Smooth muscle cell (in vitro differentiated cells): ENCODE results near the gene UBR4. TPM values are rescaled to one million over a fixed set of nuclear protein-coding genes. Genes with fewer than 3 reads are reported as not detected.

Experiments
- DNase-seq: peaks from one replicate; lab custom pipeline; 2025; ENCODE audit not compliant: unreplicated experiment; lab: John Stamatoyannopoulos, UW
- H2AFZ ChIP-seq: fragments of 200-600 bp; sonication (generic); 2 replicates; pipeline ENCODE4 v1.6.0; 2016; ENCODE audit warnings: antibody characterized with exemption, low read depth, mild to moderate bottlenecking
- H3F3A ChIP-seq: fragments of 200-600 bp; sonication (generic); 2 replicates; pipeline ENCODE4 v1.6.0; 2017; ENCODE audit warnings: antibody characterized with exemption, low read depth
- H3K27ac ChIP-seq: fragments of 200-600 bp; sonication (generic); 2 replicates; pipeline ENCODE4 v1.5.1; 2016; ENCODE audit warnings: low read depth, mild to moderate bottlenecking
- H3K27me3 ChIP-seq: fragments of 200-600 bp; sonication (generic); 2 replicates; pipeline ENCODE4 v1.6.1; 2016; ENCODE audit warnings: low read depth, mild to moderate bottlenecking
- H3K36me3 ChIP-seq: fragments of 200-600 bp; sonication (generic); 2 replicates; pipeline ENCODE4 v1.5.1; 2016; ENCODE audit warnings: low read depth
- H3K4me1 ChIP-seq: fragments of 200-600 bp; sonication (generic); 2 replicates; pipeline ENCODE4 v1.5.1; 2016; ENCODE audit warnings: low read depth
- H3K4me2 ChIP-seq: fragments of 200-600 bp; sonication (generic); 2 replicates; pipeline ENCODE4 v1.6.0; 2016; ENCODE audit warnings: mild to moderate bottlenecking
- H3K4me3 ChIP-seq: fragments of 200-600 bp; sonication (generic); 2 replicates; pipeline ENCODE4 v1.5.1; 2016; ENCODE audit warnings: mild to moderate bottlenecking
- H3K79me2 ChIP-seq: fragments of 200-600 bp; sonication (generic); 2 replicates; pipeline ENCODE4 v1.6.0; 2016; ENCODE audit warnings: low read depth, mild to moderate bottlenecking
- H3K9ac ChIP-seq: fragments of 200-600 bp; sonication (generic); 2 replicates; pipeline ENCODE4 v1.6.0; 2016; ENCODE audit warnings: low read depth
- H3K9me3 ChIP-seq: fragments of 200-600 bp; sonication (generic); replicated peaks from 2 replicates; pipeline ENCODE4 v1.5.1; 2016; ENCODE audit warnings: low read depth
- H4K20me1 ChIP-seq: fragments of 200-600 bp; sonication (generic); 2 replicates; pipeline ENCODE4 v1.6.0; 2016; ENCODE audit warnings: low read depth
- CTCF ChIP-seq: fragments of 200-600 bp; sonication (generic); IDR thresholded peaks from 2 replicates; pipeline ENCODE4 v1.5.1; 2017; ENCODE audit warnings: borderline replicate concordance, mild to moderate bottlenecking, antibody characterized with exemption; ENCODE audit not compliant: insufficient read depth, poor library complexity, severe bottlenecking
- WGBS: methylation state at CpG from one replicate; pipeline ENCODE4 v1.1.7; 2016; ENCODE audit warnings: low lambda C conversion rate; 5-methylcytosine and 5-hydroxymethylcytosine counted together
- polyA plus RNA-seq: library from polyadenylated mRNA; unstranded; fragments of >200 nt; fragmentation: Nextera tagmentation; extraction: Ambion mirVana; gene quantifications from 2 replicates; pipeline ENCODE4 v1.2.1, GENCODE V29; 2016
- total RNA-seq: library from RNA; depleted of rRNA; stranded (reverse); fragments of >200 nt; gene quantifications from 2 replicates; pipeline ENCODE4 v1.2.3, GENCODE V29; 2014

UBR4 gene
- total and polyA plus RNA-seq, 2 experiments from 2014 or later = 62.7 to 142 TPM

DNA sequence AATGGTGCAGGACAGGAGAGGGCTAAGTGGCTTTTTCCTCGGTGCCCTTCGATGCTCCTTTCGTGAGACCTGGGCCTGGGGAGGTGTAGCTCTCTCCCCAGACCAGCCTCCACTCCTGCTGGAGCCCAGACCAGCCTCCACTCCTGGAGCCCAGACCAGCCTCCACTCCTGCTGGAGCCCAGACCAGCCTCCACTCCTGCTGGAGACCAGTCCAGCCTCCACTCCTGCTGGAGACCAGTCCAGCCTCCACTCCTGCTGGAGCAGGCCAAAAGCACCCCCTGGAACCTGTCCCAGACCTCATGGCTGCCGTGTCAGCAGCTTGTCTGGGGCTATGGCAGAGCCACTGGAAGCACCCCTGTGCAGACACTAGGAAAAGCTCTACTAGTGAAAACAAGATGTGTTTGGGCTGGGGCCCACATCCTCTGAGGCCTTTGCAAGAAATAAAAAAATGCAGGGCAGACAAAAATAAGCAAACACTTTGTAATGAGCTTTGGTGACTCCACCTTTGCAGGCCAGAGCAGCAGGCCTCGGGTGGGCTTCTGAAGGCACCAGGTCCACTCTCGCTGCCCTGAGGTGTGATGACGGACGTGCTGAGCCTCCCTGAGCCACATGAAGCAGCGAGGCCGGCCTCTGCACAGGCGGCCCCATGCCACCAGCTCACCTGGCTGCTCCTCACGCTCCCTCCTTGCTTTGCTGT lies 137.6 kb downstream of the UBR4 start:
- WGBS = 85% methylated on average over 12 of the region's 12 CpGs
- peaks cover 13% of the 10 kb centered on the region for H3K36me3 ChIP-seq
- H3F3A ChIP-seq = no peaks in the 10 kb centered on the region
- H3K9ac ChIP-seq = no peak overlapping the region
- no peaks in the 10 kb centered on the region for H3K79me2 ChIP-seq
- no peaks in the 10 kb centered on the region for H3K9me3 ChIP-seq
- H3K4me3 ChIP-seq = no peak overlapping the region
- no peak for DNase-seq
- no peaks in the 10 kb centered on the region for H3K4me1 ChIP-seq
- H4K20me1 ChIP-seq = no peaks in the 10 kb centered on the region
- no peak overlapping the region for H3K4me2 ChIP-seq
- no peak overlapping the region for H3K27ac ChIP-seq
- no peaks in the 10 kb centered on the region for H3K27me3 ChIP-seq
- no peak overlapping the region for H2AFZ ChIP-seq
- no peak for TF ChIP-seq CTCF

GRCh38 chr1:19071674-19072281 lies 138.3 kb downstream of the UBR4 start:
- H3K27ac ChIP-seq = no peak overlapping the region
- no peaks in the 10 kb centered on the region for H3F3A ChIP-seq
- no peaks in the 10 kb centered on the region for H3K4me1 ChIP-seq
- peaks cover 13% of the 10 kb centered on the region for H3K36me3 ChIP-seq
- no peak for DNase-seq
- WGBS = 82% methylated on average over 15 of the region's 15 CpGs
- H2AFZ ChIP-seq = no peak overlapping the region
- H4K20me1 ChIP-seq = no peaks in the 10 kb centered on the region
- no peaks in the 10 kb centered on the region for H3K27me3 ChIP-seq
- no peak overlapping the region for H3K4me2 ChIP-seq
- TF ChIP-seq CTCF = no peak
- H3K4me3 ChIP-seq = no peak overlapping the region
- no peaks in the 10 kb centered on the region for H3K9me3 ChIP-seq
- H3K79me2 ChIP-seq = no peaks in the 10 kb centered on the region
- no peak overlapping the region for H3K9ac ChIP-seq

GRCh38 chr1:19070891-19071621 lies 139.0 kb downstream of the UBR4 start:
- WGBS = 86% methylated on average over 17 of the region's 17 CpGs
- no peak overlapping the region for H3K4me3 ChIP-seq
- H2AFZ ChIP-seq = no peak overlapping the region
- no peak for TF ChIP-seq CTCF
- no peak overlapping the region for H3K9ac ChIP-seq
- no peaks in the 10 kb centered on the region for H3K27me3 ChIP-seq
- no peak overlapping the region for H3K27ac ChIP-seq
- no peaks in the 10 kb centered on the region for H3K9me3 ChIP-seq
- H3K36me3 ChIP-seq = peaks cover 10% of the 10 kb centered on the region
- no peaks in the 10 kb centered on the region for H3F3A ChIP-seq
- H3K4me1 ChIP-seq = peaks cover 3% of the 10 kb centered on the region
- no peak overlapping the region for H3K4me2 ChIP-seq
- no peaks in the 10 kb centered on the region for H4K20me1 ChIP-seq
- DNase-seq = no peak
- H3K79me2 ChIP-seq = no peaks in the 10 kb centered on the region
